Panc1 (cell line): ENCODE results near the gene ZC3H7A. TPM values are rescaled to one million over a fixed set of nuclear protein-coding genes. Genes with fewer than 3 reads are reported as not detected.
"Not testable (repeated sequence)": the region's sequence is repeated elsewhere in the genome, so short reads cannot be mapped to it uniquely, and the experiment has no call there.

ENCODE experiments used
- ATAC-seq: fragments of 200-7000 bp; cut with Tn5 transposase; 2 replicates; pipeline ENCODE4 v1.9.1; 2020; ENCODE audit warnings: mild to moderate bottlenecking, moderate library complexity
- BruUV-seq: library from RNA; stranded (reverse); fragments of 400-500 nt; replicated peaks from 2 replicates; lab custom pipeline; 2021; lab: Mats Ljungman, UMichigan
- CTCF ChIA-PET: fragments of 300-600 bp; sonication (Branson Sonifier 250); formaldehyde crosslinking; loops from one replicate; lab custom pipeline; 2022; ENCODE audit warnings: antibody characterized with exemption; lab: Charles Lee
- POLR2A ChIA-PET: fragments of 300-600 bp; sonication (Branson Sonifier 250); formaldehyde crosslinking; loops from one replicate; lab custom pipeline; 2022; ENCODE audit warnings: antibody characterized with exemption; lab: Charles Lee
- DNase-seq: peaks from one replicate; pipeline ENCODE4 v3.0.0-alpha.2; 2010; ENCODE audit warnings: low read depth, low spot score
- H3K27ac ChIP-seq: 2 replicates; pipeline ENCODE4 v1.5.1; 2011; ENCODE audit warnings: mild to moderate bottlenecking, low read length, inconsistent platforms
- H3K27me3 ChIP-seq: fragments of 200-500 bp; sonication (Bioruptor generic); 2 replicates; pipeline ENCODE4 v1.6.0; 2014; ENCODE audit warnings: low read length, inconsistent platforms; ENCODE audit not compliant: control insufficient read depth, insufficient read depth
- H3K36me3 ChIP-seq: fragments of 200-500 bp; sonication (Bioruptor generic); 2 replicates; pipeline ENCODE4 v1.5.1; 2014; ENCODE audit warnings: inconsistent platforms, mild to moderate bottlenecking, low read length, moderate library complexity; ENCODE audit not compliant: control insufficient read depth, insufficient read depth
- H3K4me1 ChIP-seq: 2 replicates; pipeline ENCODE4 v1.5.1; 2011; ENCODE audit warnings: inconsistent platforms, mild to moderate bottlenecking, low read length, moderate library complexity; ENCODE audit not compliant: control insufficient read depth, insufficient read depth
- H3K4me3 ChIP-seq, 2 experiments: 2 replicates each; pipeline ENCODE4 v1.5.1; 2011 to 2012; ENCODE audit warnings: low read depth in 2 of 2, low read length in 2 of 2, mild to moderate bottlenecking in 2 of 2, inconsistent platforms in 1 of 2, moderate library complexity in 1 of 2
- H3K9me3 ChIP-seq: fragments of 200-500 bp; sonication (Bioruptor generic); 2 replicates; pipeline ENCODE4 v1.5.1; 2014; ENCODE audit warnings: low read depth, mild to moderate bottlenecking, inconsistent platforms, low read length, moderate library complexity; ENCODE audit not compliant: control insufficient read depth, insufficient read depth
- POLR2AphosphoS5 ChIP-seq: IDR thresholded peaks from 2 replicates; pipeline ENCODE4 v1.6.1; 2012; ENCODE audit warnings: mild to moderate bottlenecking, low read depth, low read length, moderate library complexity
- SIN3A ChIP-seq: IDR thresholded peaks from 2 replicates; pipeline ENCODE4 v1.6.1; 2012; ENCODE audit warnings: low read depth, mild to moderate bottlenecking, low read length, moderate library complexity, borderline replicate concordance; ENCODE audit not compliant: insufficient read depth
- TCF7L2 ChIP-seq: IDR thresholded peaks from 2 replicates; pipeline ENCODE4 v1.6.1; 2011; ENCODE audit warnings: mild to moderate bottlenecking, low read depth, low read length, inconsistent platforms
- in situ Hi-C: cut with HindIII; loops from 2 replicates; pipeline ENCODE4 v1.10.0; 2016; ENCODE audit warnings: low sequenced_read_pairs, low pct_unique_long_range_greater_than_20kb
- intact Hi-C: fragments of 100-400 bp; cut with micrococcal nuclease; formaldehyde crosslinking; loops from one replicate; pipeline ENCODE4 v1.10.0; 2022; ENCODE audit not compliant: unreplicated experiment
- total RNA-seq: library from RNA; stranded (reverse); gene quantifications from one replicate; pipeline ENCODE4 v1.2.1, GENCODE V29; 2021; ENCODE audit not compliant: unreplicated experiment
- TF ChIP-seq, protein P1 (sequence below): fragments of 450-650 bp; IDR thresholded peaks from 2 replicates; pipeline ENCODE4 v1.5.1; 2017; ENCODE audit warnings: mild to moderate bottlenecking
- TF ChIP-seq, protein P2 (sequence below), 2 experiments: IDR thresholded peaks; 2 replicates each; pipeline ENCODE4 v1.6.1; 2011 to 2012; ENCODE audit warnings: low read depth in 2 of 2, control low read depth in 1 of 2, low read length in 1 of 2, mild to moderate bottlenecking in 1 of 2, moderate library complexity in 1 of 2; ENCODE audit not compliant: insufficient read depth in 1 of 2

ZC3H7A gene
- total RNA-seq, 1 experiment from 2014 or later, result 52.3 TPM

DNA sequence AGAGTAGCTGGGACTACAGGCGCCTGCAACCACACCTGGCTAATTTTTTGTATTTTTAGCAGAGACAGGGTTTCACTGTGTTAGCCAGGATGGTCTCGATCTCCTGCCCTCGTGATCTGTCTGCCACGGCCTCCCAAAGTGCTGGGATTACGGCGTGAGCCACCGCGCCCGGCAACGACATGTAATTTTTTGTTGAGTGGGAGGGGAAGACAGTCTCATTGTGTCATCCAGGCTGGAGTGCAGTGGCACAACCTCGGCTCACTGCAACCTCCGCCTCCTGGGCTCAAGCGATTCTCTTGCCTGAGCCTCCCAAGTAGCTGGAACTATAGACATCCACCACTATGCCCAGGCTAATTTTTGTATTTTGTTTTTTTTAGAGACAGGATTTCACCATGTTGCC lies 21.9 kb upstream of the ZC3H7A start:
- DNase-seq, H3K4me3 ChIP-seq, CTCF ChIA-PET, POLR2A ChIA-PET, BruUV-seq, H3K27ac ChIP-seq, ATAC-seq, H3K27me3 ChIP-seq, H3K9me3 ChIP-seq, H3K4me1 ChIP-seq, in situ Hi-C loops, H3K36me3 ChIP-seq, intact Hi-C loops: not testable (repeated sequence)

DNA sequence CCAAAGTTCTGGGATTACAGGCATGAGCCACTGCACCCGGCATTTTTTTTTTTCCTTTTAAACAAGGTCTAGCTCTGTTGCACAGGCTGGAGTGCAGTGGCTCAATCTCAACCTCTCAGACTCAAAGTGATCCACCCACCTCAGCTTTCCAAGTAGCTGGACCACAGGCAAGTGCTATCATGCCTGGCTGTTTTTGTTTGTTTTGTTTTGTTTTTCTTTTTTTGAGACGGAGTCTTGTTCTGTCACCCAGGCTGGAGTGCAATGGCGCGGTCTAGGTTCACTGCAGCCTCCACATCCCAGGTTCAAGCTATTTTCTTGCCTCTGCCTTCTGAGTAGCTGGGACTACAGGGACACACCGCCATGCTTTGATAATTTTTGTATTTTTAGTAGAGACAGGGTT lies 19.1 kb upstream of the ZC3H7A start:
- BruUV-seq, result no TSS peak
- TF ChIP-seq, protein P1, sequence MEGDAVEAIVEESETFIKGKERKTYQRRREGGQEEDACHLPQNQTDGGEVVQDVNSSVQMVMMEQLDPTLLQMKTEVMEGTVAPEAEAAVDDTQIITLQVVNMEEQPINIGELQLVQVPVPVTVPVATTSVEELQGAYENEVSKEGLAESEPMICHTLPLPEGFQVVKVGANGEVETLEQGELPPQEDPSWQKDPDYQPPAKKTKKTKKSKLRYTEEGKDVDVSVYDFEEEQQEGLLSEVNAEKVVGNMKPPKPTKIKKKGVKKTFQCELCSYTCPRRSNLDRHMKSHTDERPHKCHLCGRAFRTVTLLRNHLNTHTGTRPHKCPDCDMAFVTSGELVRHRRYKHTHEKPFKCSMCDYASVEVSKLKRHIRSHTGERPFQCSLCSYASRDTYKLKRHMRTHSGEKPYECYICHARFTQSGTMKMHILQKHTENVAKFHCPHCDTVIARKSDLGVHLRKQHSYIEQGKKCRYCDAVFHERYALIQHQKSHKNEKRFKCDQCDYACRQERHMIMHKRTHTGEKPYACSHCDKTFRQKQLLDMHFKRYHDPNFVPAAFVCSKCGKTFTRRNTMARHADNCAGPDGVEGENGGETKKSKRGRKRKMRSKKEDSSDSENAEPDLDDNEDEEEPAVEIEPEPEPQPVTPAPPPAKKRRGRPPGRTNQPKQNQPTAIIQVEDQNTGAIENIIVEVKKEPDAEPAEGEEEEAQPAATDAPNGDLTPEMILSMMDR, result no peak
- no peak for TF ChIP-seq TCF7L2
- TF ChIP-seq SIN3A, result no peak
- TF ChIP-seq POLR2AphosphoS5, result no peak
- TF ChIP-seq, protein P2, sequence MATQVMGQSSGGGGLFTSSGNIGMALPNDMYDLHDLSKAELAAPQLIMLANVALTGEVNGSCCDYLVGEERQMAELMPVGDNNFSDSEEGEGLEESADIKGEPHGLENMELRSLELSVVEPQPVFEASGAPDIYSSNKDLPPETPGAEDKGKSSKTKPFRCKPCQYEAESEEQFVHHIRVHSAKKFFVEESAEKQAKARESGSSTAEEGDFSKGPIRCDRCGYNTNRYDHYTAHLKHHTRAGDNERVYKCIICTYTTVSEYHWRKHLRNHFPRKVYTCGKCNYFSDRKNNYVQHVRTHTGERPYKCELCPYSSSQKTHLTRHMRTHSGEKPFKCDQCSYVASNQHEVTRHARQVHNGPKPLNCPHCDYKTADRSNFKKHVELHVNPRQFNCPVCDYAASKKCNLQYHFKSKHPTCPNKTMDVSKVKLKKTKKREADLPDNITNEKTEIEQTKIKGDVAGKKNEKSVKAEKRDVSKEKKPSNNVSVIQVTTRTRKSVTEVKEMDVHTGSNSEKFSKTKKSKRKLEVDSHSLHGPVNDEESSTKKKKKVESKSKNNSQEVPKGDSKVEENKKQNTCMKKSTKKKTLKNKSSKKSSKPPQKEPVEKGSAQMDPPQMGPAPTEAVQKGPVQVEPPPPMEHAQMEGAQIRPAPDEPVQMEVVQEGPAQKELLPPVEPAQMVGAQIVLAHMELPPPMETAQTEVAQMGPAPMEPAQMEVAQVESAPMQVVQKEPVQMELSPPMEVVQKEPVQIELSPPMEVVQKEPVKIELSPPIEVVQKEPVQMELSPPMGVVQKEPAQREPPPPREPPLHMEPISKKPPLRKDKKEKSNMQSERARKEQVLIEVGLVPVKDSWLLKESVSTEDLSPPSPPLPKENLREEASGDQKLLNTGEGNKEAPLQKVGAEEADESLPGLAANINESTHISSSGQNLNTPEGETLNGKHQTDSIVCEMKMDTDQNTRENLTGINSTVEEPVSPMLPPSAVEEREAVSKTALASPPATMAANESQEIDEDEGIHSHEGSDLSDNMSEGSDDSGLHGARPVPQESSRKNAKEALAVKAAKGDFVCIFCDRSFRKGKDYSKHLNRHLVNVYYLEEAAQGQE (IDR thresholded peaks at IDR 0.05; ENCODE audit: insufficient read depth in 1 of 2, low read depth in 2 of 2, low read length in 1 of 2), result no peak
- ChIA-PET CTCF (interaction anchor here (0.6 to 0.7 kb wide), 2 partner anchors 250 to 738 kb away, joined by 3 to 5 read pairs; no protein-coding TSS in a partner anchor), POLR2A (no interaction called here)
- in situ Hi-C loops (no loop called here), intact Hi-C loops (no loop called here)
- Histone ChIP-seq H3K27ac (no peak overlapping the region), H3K4me3 (no peak overlapping the region), H3K27me3 (no peaks in the 10 kb centered on the region), H3K36me3 (no peaks in the 10 kb centered on the region), H3K4me1 (no peaks in the 10 kb centered on the region), H3K9me3 (no peaks in the 10 kb centered on the region)
- no peak for DNase-seq
- no peak for ATAC-seq

DNA sequence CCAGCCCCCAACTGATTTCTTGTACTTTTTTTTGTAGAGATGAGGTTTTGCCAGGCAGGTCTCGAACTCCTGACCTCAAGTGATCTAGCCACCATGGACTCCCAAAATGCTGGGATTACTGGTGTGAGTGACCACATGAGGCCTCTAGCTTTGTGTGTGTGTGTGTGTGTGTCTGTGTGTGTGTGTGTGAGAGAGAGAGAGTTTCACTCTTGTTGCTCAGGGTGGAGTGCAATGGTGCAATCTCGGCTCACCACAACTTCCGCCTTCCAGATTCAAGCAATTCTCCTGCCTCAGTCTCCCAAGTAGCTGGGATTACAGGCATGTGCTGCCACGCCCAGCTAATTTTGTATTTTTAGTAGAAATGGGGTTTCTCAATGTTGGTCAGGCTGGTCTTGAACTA lies 17.7 kb upstream of the ZC3H7A start:
- H3K9me3 ChIP-seq, in situ Hi-C loops, H3K27ac ChIP-seq, H3K4me1 ChIP-seq, H3K27me3 ChIP-seq, intact Hi-C loops, H3K36me3 ChIP-seq, DNase-seq, POLR2A ChIA-PET, H3K4me3 ChIP-seq, BruUV-seq, ATAC-seq: not testable (repeated sequence)
- CTCF ChIA-PET, result interaction anchor here (0.7 kb wide), 1 partner anchor 300 kb away, joined by 3 read pairs; no protein-coding TSS in a partner anchor
